Cardiac muscle cell (in vitro differentiated cells and primary cell): ENCODE measurements around the gene ARL16. TPM values are rescaled to one million over a fixed set of nuclear protein-coding genes. Genes with fewer than 3 reads are reported as not detected.

Experiments
- DNase-seq, 2 donors: peaks; one replicate each; pipeline versions ENCODE4 v3.0.0 to v3.0.0-alpha.2; 2010 to 2017; ENCODE audit warnings: low read depth in 1 of 2, low spot score in 1 of 2
- H3K27ac ChIP-seq: fragments of 200-600 bp; sonication (generic); 2 replicates; pipeline ENCODE4 v1.5.1; 2016
- H3K27me3 ChIP-seq: fragments of 200-600 bp; sonication (generic); 2 replicates; pipeline ENCODE4 v1.6.0; 2016; ENCODE audit warnings: control low read depth
- H3K36me3 ChIP-seq: fragments of 200-600 bp; sonication (generic); 2 replicates; pipeline ENCODE4 v1.5.1; 2016; ENCODE audit warnings: control low read depth
- H3K4me1 ChIP-seq: fragments of 200-600 bp; sonication (generic); 2 replicates; pipeline ENCODE4 v1.8.1; 2017; ENCODE audit warnings: low read depth, mild to moderate bottlenecking, mixed run types
- H3K4me3 ChIP-seq: fragments of 200-600 bp; sonication (generic); 2 replicates; pipeline ENCODE4 v1.5.1; 2016; ENCODE audit warnings: mild to moderate bottlenecking
- H3K9me3 ChIP-seq: fragments of 200-600 bp; sonication (generic); 2 replicates; pipeline ENCODE4 v1.5.1; 2017; ENCODE audit warnings: low read depth, mild to moderate bottlenecking, control low read depth
- polyA plus RNA-seq: library from polyadenylated mRNA; unstranded; fragments of >200 nt; fragmentation: Nextera tagmentation; extraction: Ambion mirVana; gene quantifications from 2 replicates; pipeline ENCODE4 v1.2.1, GENCODE V29; 2016
- total RNA-seq: library from RNA; depleted of rRNA; stranded (reverse); fragments of >200 nt; gene quantifications from 2 replicates; pipeline ENCODE4 v1.2.3, GENCODE V29; 2016
- TF ChIP-seq, protein P1 (sequence below): IDR thresholded peaks from 2 replicates; pipeline ENCODE4 v1.5.1; 2012; ENCODE audit warnings: low read depth, mild to moderate bottlenecking, low read length

The ARL16 gene
- total and polyA plus RNA-seq, 2 experiments from 2014 or later: 44.3 to 109 TPM

GRCh38 chr17:81640011-81640410 is 43.6 kb downstream of the ARL16 start:
- H3K27ac ChIP-seq: no peak overlapping the region
- DNase-seq: no peak
- TF ChIP-seq, protein P1, sequence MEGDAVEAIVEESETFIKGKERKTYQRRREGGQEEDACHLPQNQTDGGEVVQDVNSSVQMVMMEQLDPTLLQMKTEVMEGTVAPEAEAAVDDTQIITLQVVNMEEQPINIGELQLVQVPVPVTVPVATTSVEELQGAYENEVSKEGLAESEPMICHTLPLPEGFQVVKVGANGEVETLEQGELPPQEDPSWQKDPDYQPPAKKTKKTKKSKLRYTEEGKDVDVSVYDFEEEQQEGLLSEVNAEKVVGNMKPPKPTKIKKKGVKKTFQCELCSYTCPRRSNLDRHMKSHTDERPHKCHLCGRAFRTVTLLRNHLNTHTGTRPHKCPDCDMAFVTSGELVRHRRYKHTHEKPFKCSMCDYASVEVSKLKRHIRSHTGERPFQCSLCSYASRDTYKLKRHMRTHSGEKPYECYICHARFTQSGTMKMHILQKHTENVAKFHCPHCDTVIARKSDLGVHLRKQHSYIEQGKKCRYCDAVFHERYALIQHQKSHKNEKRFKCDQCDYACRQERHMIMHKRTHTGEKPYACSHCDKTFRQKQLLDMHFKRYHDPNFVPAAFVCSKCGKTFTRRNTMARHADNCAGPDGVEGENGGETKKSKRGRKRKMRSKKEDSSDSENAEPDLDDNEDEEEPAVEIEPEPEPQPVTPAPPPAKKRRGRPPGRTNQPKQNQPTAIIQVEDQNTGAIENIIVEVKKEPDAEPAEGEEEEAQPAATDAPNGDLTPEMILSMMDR: no peak
- H3K4me1 ChIP-seq: no peaks in the 10 kb centered on the region
- no peaks in the 10 kb centered on the region for H3K36me3 ChIP-seq
- no peaks in the 10 kb centered on the region for H3K9me3 ChIP-seq
- no peaks in the 10 kb centered on the region for H3K27me3 ChIP-seq
- H3K4me3 ChIP-seq: no peak overlapping the region

GRCh38 chr17:81638683-81639082 is 44.9 kb downstream of the ARL16 start:
- DNase-seq: no peak
- Histone ChIP-seq H3K4me1 (no peaks in the 10 kb centered on the region), H3K27ac (no peak overlapping the region), H3K9me3 (no peaks in the 10 kb centered on the region), H3K36me3 (no peaks in the 10 kb centered on the region), H3K27me3 (no peaks in the 10 kb centered on the region), H3K4me3 (no peak overlapping the region)
- TF ChIP-seq, protein P1: no peak

GRCh38 chr17:81636505-81637288 is 46.9 kb downstream of the ARL16 start, which contains the start of the genes NPLOC4 and TSPAN10:
NPLOC4 (minus strand) TSS chr17:81637112; CDS start chr17:81636930, 182 bp downstream.
TSPAN10 (plus strand) TSS chr17:81637196; CDS start chr17:81642413, 5,217 bp downstream.
- DNase-seq: peak; percentile 91 to 93
- Histone ChIP-seq H3K27ac (peak within 1 kb of the TSS; percentile 96), H3K4me1 (no peaks in the 10 kb centered on the region), H3K36me3 (no peaks in the 10 kb centered on the region), H3K9me3 (no peaks in the 10 kb centered on the region), H3K4me3 (peak within 1 kb of the TSS; percentile 84), H3K27me3 (no peaks in the 10 kb centered on the region)
- TF ChIP-seq, protein P1: no peak

GRCh38 chr17:81635973-81636504 is 47.6 kb downstream of the ARL16 start:
- DNase-seq: no peak
- peaks cover 3% of the 10 kb centered on the region for H3K36me3 ChIP-seq
- no peaks in the 10 kb centered on the region for H3K27me3 ChIP-seq
- peak overlapping the region; percentile 96 for H3K27ac ChIP-seq
- no peaks in the 10 kb centered on the region for H3K4me1 ChIP-seq
- H3K9me3 ChIP-seq: no peaks in the 10 kb centered on the region
- TF ChIP-seq, protein P1: no peak
- peak overlapping the region; percentile 84 for H3K4me3 ChIP-seq

DNA sequence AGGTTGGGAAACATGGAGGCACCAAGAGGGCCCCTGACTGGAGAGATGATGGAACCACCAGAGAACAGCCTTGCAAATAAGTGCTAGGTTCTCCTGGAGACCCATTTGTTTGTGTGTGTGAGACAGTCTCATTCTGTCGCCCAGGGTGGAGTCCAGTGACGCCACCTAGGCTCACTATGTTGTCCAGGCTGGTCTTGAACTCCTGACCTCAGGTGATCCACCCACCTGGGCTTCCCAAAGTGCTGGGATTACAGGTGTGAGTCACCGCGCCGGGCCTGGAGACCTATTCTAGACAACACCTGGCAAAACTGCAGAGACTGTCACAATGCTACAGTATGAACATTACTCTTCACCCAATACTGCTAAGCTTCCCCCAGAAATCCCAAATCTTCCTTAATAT is 48.2 kb downstream of the ARL16 start:
- H3K27ac ChIP-seq: peak overlapping the region; percentile 96
- H3K9me3 ChIP-seq: no peaks in the 10 kb centered on the region
- TF ChIP-seq, protein P1: no peak
- H3K27me3 ChIP-seq: no peaks in the 10 kb centered on the region
- peaks cover 3% of the 10 kb centered on the region for H3K36me3 ChIP-seq
- H3K4me1 ChIP-seq: no peaks in the 10 kb centered on the region
- no peak overlapping the region for H3K4me3 ChIP-seq
- no peak for DNase-seq
